ENCODE data around the gene ZMYND19.
"Not testable (repeated sequence)": the region's sequence is repeated elsewhere in the genome, so short reads cannot be mapped to it uniquely, and the experiment has no call there.

ZMYND19 gene

DNA sequence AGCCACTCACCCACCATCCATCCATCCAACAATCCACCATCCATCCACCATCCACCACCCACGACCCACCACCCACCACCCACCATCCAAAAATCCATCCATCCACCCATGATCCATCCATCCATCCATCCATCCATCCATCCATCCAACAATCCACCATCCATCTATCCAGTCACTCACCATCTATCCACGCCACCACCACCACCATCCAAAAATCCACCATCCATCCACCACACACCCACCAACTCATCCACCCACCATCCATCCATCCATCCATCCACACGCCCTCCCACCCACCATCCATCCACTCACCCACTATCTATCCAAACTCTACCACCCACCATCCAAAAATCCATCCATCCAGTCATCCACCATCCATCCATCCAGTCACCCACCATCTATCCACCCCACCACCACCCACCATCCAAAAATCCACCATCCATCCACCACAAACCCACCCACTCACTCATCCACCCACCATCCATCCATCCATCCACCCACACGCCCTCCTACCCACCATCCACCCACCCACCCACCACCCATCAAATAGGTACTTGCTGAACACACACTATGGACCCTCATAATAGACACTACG lies 20.6 kb downstream of the ZMYND19 start:
- Histone ChIP-seq H3K27ac (ENCODE audit: low read depth, low read length) (no peak overlapping the region), H4K20me1 (ENCODE audit: control insufficient read depth, insufficient read depth, low read depth, low read length) (no peaks in the 10 kb centered on the region), H3K36me3 (ENCODE audit: control insufficient read depth, low read length) (peaks cover 48% of the 10 kb centered on the region), H3F3A (ENCODE audit: control insufficient read depth, insufficient read depth) (peaks cover 6% of the 10 kb centered on the region), H3K4me1 (ENCODE audit: control insufficient read depth, low read length) (peaks cover 10% of the 10 kb centered on the region), H3K4me2 (ENCODE audit: low read length) (no peak overlapping the region), H3K9me2 (replicated peaks; ENCODE audit: control insufficient read depth, low read length) (no peaks in the 10 kb centered on the region), H3K4me3 (ENCODE audit: low read length) (no peak overlapping the region), H3K9me3 (ENCODE audit: control insufficient read depth, insufficient read depth, low read length) (peaks cover 15% of the 10 kb centered on the region; the same call in 1 of the 2 replicates), H3K79me2 (ENCODE audit: control insufficient read depth, low read length) (peaks cover 35% of the 10 kb centered on the region), H3K27me3 (ENCODE audit: control insufficient read depth, low read length) (no peaks in the 10 kb centered on the region)
- no peak for TF ChIP-seq EZH2phosphoT487 (IDR thresholded peaks at IDR 0.05; ENCODE audit: borderline replicate concordance, low read length)
- TF ChIP-seq, protein P1, sequence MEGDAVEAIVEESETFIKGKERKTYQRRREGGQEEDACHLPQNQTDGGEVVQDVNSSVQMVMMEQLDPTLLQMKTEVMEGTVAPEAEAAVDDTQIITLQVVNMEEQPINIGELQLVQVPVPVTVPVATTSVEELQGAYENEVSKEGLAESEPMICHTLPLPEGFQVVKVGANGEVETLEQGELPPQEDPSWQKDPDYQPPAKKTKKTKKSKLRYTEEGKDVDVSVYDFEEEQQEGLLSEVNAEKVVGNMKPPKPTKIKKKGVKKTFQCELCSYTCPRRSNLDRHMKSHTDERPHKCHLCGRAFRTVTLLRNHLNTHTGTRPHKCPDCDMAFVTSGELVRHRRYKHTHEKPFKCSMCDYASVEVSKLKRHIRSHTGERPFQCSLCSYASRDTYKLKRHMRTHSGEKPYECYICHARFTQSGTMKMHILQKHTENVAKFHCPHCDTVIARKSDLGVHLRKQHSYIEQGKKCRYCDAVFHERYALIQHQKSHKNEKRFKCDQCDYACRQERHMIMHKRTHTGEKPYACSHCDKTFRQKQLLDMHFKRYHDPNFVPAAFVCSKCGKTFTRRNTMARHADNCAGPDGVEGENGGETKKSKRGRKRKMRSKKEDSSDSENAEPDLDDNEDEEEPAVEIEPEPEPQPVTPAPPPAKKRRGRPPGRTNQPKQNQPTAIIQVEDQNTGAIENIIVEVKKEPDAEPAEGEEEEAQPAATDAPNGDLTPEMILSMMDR (IDR thresholded peaks at IDR 0.05; ENCODE audit: low read depth, low read length, poor library complexity, severe bottlenecking) = no peak

DNA sequence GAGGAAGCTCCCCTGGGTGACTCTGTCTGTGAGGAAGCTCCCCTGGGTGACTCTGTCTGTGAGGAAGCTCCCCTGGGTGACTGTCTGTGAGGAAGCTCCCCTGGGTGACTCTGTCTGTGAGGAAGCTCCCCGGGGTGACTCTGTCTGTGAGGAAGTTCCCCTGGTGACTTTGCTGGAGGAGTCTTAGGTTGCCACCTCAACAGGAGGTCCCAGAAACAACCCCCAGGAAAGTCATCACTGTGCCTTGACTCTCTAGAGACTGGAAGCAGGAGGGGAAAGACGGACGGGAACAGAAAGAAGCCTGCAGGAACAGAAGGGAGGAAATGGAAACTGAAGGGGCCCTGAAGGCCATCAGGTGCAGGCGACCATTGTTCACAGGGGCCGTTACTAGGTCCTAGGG lies 21.9 kb downstream of the ZMYND19 start:
- H4K20me1 ChIP-seq (ENCODE audit: control insufficient read depth, insufficient read depth, low read depth, low read length) = not testable (repeated sequence)
- peak overlapping the region; percentile 47 for H3K27ac ChIP-seq (ENCODE audit: low read depth, low read length)

DNA sequence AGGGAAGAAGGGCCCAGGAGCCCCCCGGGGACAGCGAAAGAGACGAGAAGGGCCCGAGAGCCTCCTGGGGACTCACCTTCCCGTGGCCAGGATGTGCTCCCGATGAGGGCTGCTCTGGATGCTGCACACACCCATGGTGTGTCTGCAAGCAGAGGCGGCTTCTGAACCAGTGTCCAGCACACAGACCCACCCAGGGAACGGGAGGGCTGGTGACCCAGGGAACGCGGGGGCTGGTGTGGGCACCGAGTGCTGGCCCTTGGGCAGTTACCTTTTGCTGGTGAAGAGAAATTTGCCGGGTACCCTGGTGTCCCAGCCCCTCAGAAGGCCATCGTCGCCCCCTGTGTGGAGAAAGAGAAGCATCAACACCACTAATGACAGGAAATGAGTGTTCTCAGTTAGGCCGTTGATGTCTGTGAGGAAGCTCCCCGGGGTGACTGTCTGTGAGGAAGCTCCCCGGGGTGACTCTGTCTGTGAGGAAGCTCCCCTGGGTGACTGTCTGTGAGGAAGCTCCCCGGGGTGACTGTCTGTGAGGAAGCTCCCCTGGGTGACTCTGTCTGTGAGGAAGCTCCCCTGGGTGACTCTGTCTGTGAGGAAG lies 25.4 kb downstream of the ZMYND19 start:
- no peaks in the 10 kb centered on the region for H3K27me3 ChIP-seq (ENCODE audit: control insufficient read depth, low read length)
- no peak overlapping the region for H3K4me2 ChIP-seq (ENCODE audit: low read length)
- TF ChIP-seq, protein P1 (IDR thresholded peaks at IDR 0.05; ENCODE audit: low read depth, low read length, poor library complexity, severe bottlenecking) = no peak
- TF ChIP-seq EZH2phosphoT487 (IDR thresholded peaks at IDR 0.05; ENCODE audit: borderline replicate concordance, low read length) = no peak
- H3K4me3 ChIP-seq (ENCODE audit: low read length) = no peak overlapping the region
- H4K20me1 ChIP-seq (ENCODE audit: control insufficient read depth, insufficient read depth, low read depth, low read length) = no peaks in the 10 kb centered on the region
- no peaks in the 10 kb centered on the region for H3K9me2 ChIP-seq (replicated peaks; ENCODE audit: control insufficient read depth, low read length)
- H3K27ac ChIP-seq (ENCODE audit: low read depth, low read length) = no peak overlapping the region; the same call in 1 of the 2 replicates
- H3F3A ChIP-seq (ENCODE audit: control insufficient read depth, insufficient read depth) = peaks cover 6% of the 10 kb centered on the region
- H3K79me2 ChIP-seq (ENCODE audit: control insufficient read depth, low read length) = peaks cover 14% of the 10 kb centered on the region
- peaks cover 10% of the 10 kb centered on the region; the same call in 1 of the 2 replicates for H3K9me3 ChIP-seq (ENCODE audit: control insufficient read depth, insufficient read depth, low read length)
- H3K36me3 ChIP-seq (ENCODE audit: control insufficient read depth, low read length) = peaks cover 52% of the 10 kb centered on the region
- peaks cover 5% of the 10 kb centered on the region; the same call in 1 of the 2 replicates for H3K4me1 ChIP-seq (ENCODE audit: control insufficient read depth, low read length)

More for the DNA sequence above, 21.9 kb downstream of the ZMYND19 start:
- H3F3A ChIP-seq (ENCODE audit: control insufficient read depth, insufficient read depth); H3K4me1 ChIP-seq (ENCODE audit: control insufficient read depth, low read length); H3K9me2 ChIP-seq (replicated peaks; ENCODE audit: control insufficient read depth, low read length); H3K27me3 ChIP-seq (ENCODE audit: control insufficient read depth, low read length); H3K4me2 ChIP-seq (ENCODE audit: low read length); H3K4me3 ChIP-seq (ENCODE audit: low read length): not testable (repeated sequence)
- Histone ChIP-seq H3K36me3 (ENCODE audit: control insufficient read depth, low read length) (peaks cover 50% of the 10 kb centered on the region), H3K79me2 (ENCODE audit: control insufficient read depth, low read length) (peaks cover 28% of the 10 kb centered on the region), H3K9me3 (ENCODE audit: control insufficient read depth, insufficient read depth, low read length) (peaks cover 15% of the 10 kb centered on the region; the same call in 1 of the 2 replicates)

DNA sequence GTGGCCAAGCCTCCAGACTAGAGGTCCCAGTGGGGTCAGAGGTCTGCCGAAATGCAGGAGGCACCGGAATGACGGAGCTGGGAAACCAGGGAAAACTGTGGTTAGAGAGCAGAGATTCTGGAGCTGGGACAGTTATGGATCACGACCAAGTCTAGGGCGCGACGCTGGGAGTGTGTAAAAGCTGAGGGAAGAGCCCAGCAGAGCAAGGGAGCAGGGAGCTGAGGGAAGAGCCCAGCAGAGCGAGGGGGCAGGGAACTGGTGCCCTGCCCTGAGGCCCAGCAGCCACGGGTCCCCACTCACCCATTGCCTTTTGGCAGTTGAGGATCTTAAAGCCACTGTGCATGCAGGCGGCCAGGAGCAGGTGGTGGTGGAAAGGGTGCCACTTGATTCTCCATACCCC lies 26.2 kb downstream of the ZMYND19 start:
- H3K79me2 ChIP-seq (ENCODE audit: control insufficient read depth, low read length) = peaks cover 11% of the 10 kb centered on the region
- H3K4me3 ChIP-seq (ENCODE audit: low read length) = no peak overlapping the region
- H4K20me1 ChIP-seq (ENCODE audit: control insufficient read depth, insufficient read depth, low read depth, low read length) = no peaks in the 10 kb centered on the region
- no peaks in the 10 kb centered on the region for H3K9me2 ChIP-seq (replicated peaks; ENCODE audit: control insufficient read depth, low read length)
- no peak for TF ChIP-seq EZH2phosphoT487 (IDR thresholded peaks at IDR 0.05; ENCODE audit: borderline replicate concordance, low read length)
- TF ChIP-seq, protein P1 (IDR thresholded peaks at IDR 0.05; ENCODE audit: low read depth, low read length, poor library complexity, severe bottlenecking) = no peak
- peaks cover 7% of the 10 kb centered on the region; the same call in 1 of the 2 replicates for H3K9me3 ChIP-seq (ENCODE audit: control insufficient read depth, insufficient read depth, low read length)
- no peak overlapping the region for H3K27ac ChIP-seq (ENCODE audit: low read depth, low read length)
- peaks cover 6% of the 10 kb centered on the region for H3F3A ChIP-seq (ENCODE audit: control insufficient read depth, insufficient read depth)
- H3K4me2 ChIP-seq (ENCODE audit: low read length) = no peak overlapping the region
- peaks cover 52% of the 10 kb centered on the region for H3K36me3 ChIP-seq (ENCODE audit: control insufficient read depth, low read length)
- H3K27me3 ChIP-seq (ENCODE audit: control insufficient read depth, low read length) = no peaks in the 10 kb centered on the region
- peaks cover 5% of the 10 kb centered on the region; the same call in 1 of the 2 replicates for H3K4me1 ChIP-seq (ENCODE audit: control insufficient read depth, low read length)
